ENCODE measurements around the gene APOC4. TPM values are rescaled to one million over a fixed set of nuclear protein-coding genes. Genes with fewer than 3 reads are reported as not detected.

The APOC4 gene
- polyA plus RNA-seq, 1 donor (not counting 4 experiments of a cell fraction or from before 2014, with no cell fraction given): not detected

- no peak overlapping the region for H3K9ac ChIP-seq (ENCODE audit: control insufficient read depth, extremely low read depth, insufficient read depth, low read length)
- TF ChIP-seq, protein P1, sequence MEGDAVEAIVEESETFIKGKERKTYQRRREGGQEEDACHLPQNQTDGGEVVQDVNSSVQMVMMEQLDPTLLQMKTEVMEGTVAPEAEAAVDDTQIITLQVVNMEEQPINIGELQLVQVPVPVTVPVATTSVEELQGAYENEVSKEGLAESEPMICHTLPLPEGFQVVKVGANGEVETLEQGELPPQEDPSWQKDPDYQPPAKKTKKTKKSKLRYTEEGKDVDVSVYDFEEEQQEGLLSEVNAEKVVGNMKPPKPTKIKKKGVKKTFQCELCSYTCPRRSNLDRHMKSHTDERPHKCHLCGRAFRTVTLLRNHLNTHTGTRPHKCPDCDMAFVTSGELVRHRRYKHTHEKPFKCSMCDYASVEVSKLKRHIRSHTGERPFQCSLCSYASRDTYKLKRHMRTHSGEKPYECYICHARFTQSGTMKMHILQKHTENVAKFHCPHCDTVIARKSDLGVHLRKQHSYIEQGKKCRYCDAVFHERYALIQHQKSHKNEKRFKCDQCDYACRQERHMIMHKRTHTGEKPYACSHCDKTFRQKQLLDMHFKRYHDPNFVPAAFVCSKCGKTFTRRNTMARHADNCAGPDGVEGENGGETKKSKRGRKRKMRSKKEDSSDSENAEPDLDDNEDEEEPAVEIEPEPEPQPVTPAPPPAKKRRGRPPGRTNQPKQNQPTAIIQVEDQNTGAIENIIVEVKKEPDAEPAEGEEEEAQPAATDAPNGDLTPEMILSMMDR (optimal IDR thresholded peaks at IDR 0.05 in 1 of 3, IDR thresholded peaks at IDR 0.05 in 1 of 3, conservative IDR thresholded peaks at IDR 0.05 in 1 of 3; ENCODE audit: extremely low read depth in 1 of 3, insufficient read depth in 2 of 3, low read length in 3 of 3): no peak
- no peak for TF ChIP-seq EZH2 (IDR thresholded peaks at IDR 0.05; ENCODE audit: low read length)
- no peak for FAIRE-seq
- H3K27me3 ChIP-seq (ENCODE audit: control insufficient read depth, extremely low read depth, insufficient read depth, low read length): no peaks in the 10 kb centered on the region
- H3K4me2 ChIP-seq (ENCODE audit: control insufficient read depth, extremely low read depth, insufficient read depth, low read depth, low read length): no peak overlapping the region
- no peaks in the 10 kb centered on the region for H4K20me1 ChIP-seq (ENCODE audit: control insufficient read depth, extremely low read depth, insufficient read depth, low read length)
- H3K4me3 ChIP-seq (ENCODE audit: control insufficient read depth in 2 of 3, extremely low read depth in 1 of 3, insufficient read depth in 2 of 3, low read depth in 1 of 3, low read length in 3 of 3): no peak overlapping the region
- H2AFZ ChIP-seq (ENCODE audit: control insufficient read depth, low read length): no peak overlapping the region
- H3K9me3 ChIP-seq (ENCODE audit: control insufficient read depth, low read depth, low read length): no peaks in the 10 kb centered on the region
- H3K36me3 ChIP-seq (ENCODE audit: control insufficient read depth in 2 of 2, extremely low read depth in 1 of 2, insufficient read depth in 2 of 2, low read length in 2 of 2): no peaks in the 10 kb centered on the region
- H3K4me1 ChIP-seq (ENCODE audit: control insufficient read depth, extremely low read depth, insufficient read depth, low read length): no peaks in the 10 kb centered on the region
- no peak overlapping the region for H3K27ac ChIP-seq (ENCODE audit: control insufficient read depth, insufficient read depth, low read length)
- DNase-seq (ENCODE audit: low read depth, low spot score): no peak
- no peaks in the 10 kb centered on the region for H3K79me2 ChIP-seq (ENCODE audit: control insufficient read depth, insufficient read depth, low read length)
- dilution Hi-C loops (cut with MboI; ENCODE audit: extremely low pct_ligation_motif_present, low sequenced_read_pairs): no loop called here
- no peaks in the 10 kb centered on the region for H3K9me1 ChIP-seq (ENCODE audit: control insufficient read depth, extremely low read depth, insufficient read depth, low read length)
Measured at GRCh38 chr19:44943801-44944249, 1.8 kb downstream of the APOC4 start.

DNA sequence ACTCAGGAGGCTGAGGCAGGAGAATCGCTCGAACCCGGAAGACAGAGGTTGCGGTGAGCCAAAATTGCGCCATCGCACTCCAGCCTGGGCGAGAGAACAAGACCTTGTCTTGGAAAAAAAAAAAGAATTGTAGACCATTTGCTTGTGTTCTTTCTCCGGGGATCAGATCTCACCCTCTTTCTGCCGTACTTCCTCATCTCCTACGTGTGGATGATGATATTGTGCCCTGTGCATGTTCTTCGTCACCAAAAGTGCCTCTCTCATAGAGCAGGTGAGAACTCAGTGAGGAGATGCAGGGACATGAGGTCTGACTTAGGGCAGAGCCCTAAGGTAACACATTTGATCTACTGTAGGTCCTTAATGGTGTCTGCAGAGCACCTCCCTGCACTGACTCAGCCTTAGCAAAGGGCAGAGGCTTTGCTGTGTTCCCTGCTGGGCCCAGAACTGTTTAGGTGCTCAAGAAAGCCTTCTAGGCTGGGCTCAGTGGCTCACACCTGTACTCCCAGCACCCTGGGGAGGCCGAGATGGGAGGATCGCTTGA lies 5.1 kb downstream of the APOC4 start:
- no peak overlapping the region for H3K27ac ChIP-seq (ENCODE audit: control insufficient read depth, insufficient read depth, low read length)
- no peaks in the 10 kb centered on the region for H3K27me3 ChIP-seq (ENCODE audit: control insufficient read depth, extremely low read depth, insufficient read depth, low read length)
- no peak overlapping the region for H3K4me2 ChIP-seq (ENCODE audit: control insufficient read depth, extremely low read depth, insufficient read depth, low read depth, low read length)
- H2AFZ ChIP-seq (ENCODE audit: control insufficient read depth, low read length): no peak overlapping the region
- dilution Hi-C loops (cut with MboI; ENCODE audit: extremely low pct_ligation_motif_present, low sequenced_read_pairs): no loop called here
- no peak overlapping the region for H3K4me3 ChIP-seq (ENCODE audit: control insufficient read depth in 2 of 3, extremely low read depth in 1 of 3, insufficient read depth in 2 of 3, low read depth in 1 of 3, low read length in 3 of 3)
- no peak for TF ChIP-seq EZH2 (IDR thresholded peaks at IDR 0.05; ENCODE audit: low read length)
- TF ChIP-seq, protein P1 (optimal IDR thresholded peaks at IDR 0.05 in 1 of 3, IDR thresholded peaks at IDR 0.05 in 1 of 3, conservative IDR thresholded peaks at IDR 0.05 in 1 of 3; ENCODE audit: extremely low read depth in 1 of 3, insufficient read depth in 2 of 3, low read length in 3 of 3): no peak
- no peak for DNase-seq (ENCODE audit: low read depth, low spot score)
- H3K9ac ChIP-seq (ENCODE audit: control insufficient read depth, extremely low read depth, insufficient read depth, low read length): no peak overlapping the region
- no peaks in the 10 kb centered on the region for H3K4me1 ChIP-seq (ENCODE audit: control insufficient read depth, extremely low read depth, insufficient read depth, low read length)
- no peaks in the 10 kb centered on the region for H3K9me3 ChIP-seq (ENCODE audit: control insufficient read depth, low read depth, low read length)
- no peaks in the 10 kb centered on the region for H3K9me1 ChIP-seq (ENCODE audit: control insufficient read depth, extremely low read depth, insufficient read depth, low read length)
- FAIRE-seq: no peak
- H3K36me3 ChIP-seq (ENCODE audit: control insufficient read depth in 2 of 2, extremely low read depth in 1 of 2, insufficient read depth in 2 of 2, low read length in 2 of 2): peaks cover 0 to 3% of the 10 kb centered on the region in 2 experiments
- H3K79me2 ChIP-seq (ENCODE audit: control insufficient read depth, insufficient read depth, low read length): no peaks in the 10 kb centered on the region
- H4K20me1 ChIP-seq (ENCODE audit: control insufficient read depth, extremely low read depth, insufficient read depth, low read length): no peaks in the 10 kb centered on the region

All from keratinocyte (primary cell).